Renal cortical epithelial cell (primary cell): ENCODE results near the gene ADAMTS16. TPM values are rescaled to one million over a fixed set of nuclear protein-coding genes. Genes with fewer than 3 reads are reported as not detected.

Source experiments
- DNase-seq: peaks from one replicate; pipeline ENCODE4 v3.0.0-alpha.2; 2011; ENCODE audit warnings: low read depth
- total RNA-seq: library from RNA; depleted of rRNA; stranded (reverse); fragments of >200 nt; gene quantifications from 2 replicates; pipeline ENCODE4 v1.2.3, GENCODE V29; 2014

The ADAMTS16 gene
- total RNA-seq, 1 donor from 2014 or later = 1.3 TPM

- DNase-seq = peak; percentile 68
These were observed 176.2 kb downstream of the ADAMTS16 start for GRCh38 chr5:5316334-5316733.

GRCh38 chr5:5317976-5318375 lies 177.8 kb downstream of the ADAMTS16 start:
- DNase-seq = no peak

GRCh38 chr5:5318426-5319190 lies 178.5 kb downstream of the ADAMTS16 start:
- no peak for DNase-seq

GRCh38 chr5:5320062-5320805 lies 180.1 kb downstream of the ADAMTS16 start:
- DNase-seq = no peak

- DNase-seq = no peak
These were observed 181.0 kb downstream of the ADAMTS16 start for GRCh38 chr5:5321137-5321536.

GRCh38 chr5:5323551-5323950 lies 183.4 kb downstream of the ADAMTS16 start:
- DNase-seq = no peak

GRCh38 chr5:5326115-5326758 lies 186.1 kb downstream of the ADAMTS16 start:
- no peak for DNase-seq

- DNase-seq = no peak
These were observed 187.0 kb downstream of the ADAMTS16 start for GRCh38 chr5:5327126-5327525.

GRCh38 chr5:5330728-5331452 lies 190.8 kb downstream of the ADAMTS16 start:
- DNase-seq = peak; percentile 98

- peak; percentile 78 for DNase-seq
These were observed 191.7 kb downstream of the ADAMTS16 start for GRCh38 chr5:5331848-5332247.

GRCh38 chr5:5332287-5332686 lies 192.2 kb downstream of the ADAMTS16 start:
- DNase-seq = peak; percentile 25

- no peak for DNase-seq
These were observed 195.0 kb downstream of the ADAMTS16 start for GRCh38 chr5:5335107-5335506.

- peak; percentile 98 for DNase-seq
These were observed 195.7 kb downstream of the ADAMTS16 start for GRCh38 chr5:5335700-5336264.

GRCh38 chr5:5339257-5339656 lies 199.1 kb downstream of the ADAMTS16 start:
- DNase-seq = no peak

GRCh38 chr5:5340206-5340729 lies 200.1 kb downstream of the ADAMTS16 start:
- DNase-seq = peak; percentile 92

- no peak for DNase-seq
These were observed 201.6 kb downstream of the ADAMTS16 start for GRCh38 chr5:5341531-5342292.

- DNase-seq = peak; percentile 31
These were observed 202.7 kb downstream of the ADAMTS16 start for GRCh38 chr5:5342784-5343183.

GRCh38 chr5:5343568-5343967 lies 203.4 kb downstream of the ADAMTS16 start:
- DNase-seq = no peak

- peak; percentile 36 for DNase-seq
These were observed 204.0 kb downstream of the ADAMTS16 start for GRCh38 chr5:5344051-5344571.

- DNase-seq = no peak
These were observed 204.5 kb downstream of the ADAMTS16 start for GRCh38 chr5:5344606-5345005.
